GM18861 (cell line): Measurements from ENCODE around the gene SLX9.

Experiments
- ATAC-seq: cut with Tn5 transposase; IDR thresholded peaks from one replicate; pipeline ENCODE4 v1.9.1; 2021; ENCODE audit not compliant: unreplicated experiment

Gene SLX9

GRCh38 chr21:44946254-44947041 lies 6.6 kb downstream of the SLX9 start:
- no peak for ATAC-seq

DNA sequence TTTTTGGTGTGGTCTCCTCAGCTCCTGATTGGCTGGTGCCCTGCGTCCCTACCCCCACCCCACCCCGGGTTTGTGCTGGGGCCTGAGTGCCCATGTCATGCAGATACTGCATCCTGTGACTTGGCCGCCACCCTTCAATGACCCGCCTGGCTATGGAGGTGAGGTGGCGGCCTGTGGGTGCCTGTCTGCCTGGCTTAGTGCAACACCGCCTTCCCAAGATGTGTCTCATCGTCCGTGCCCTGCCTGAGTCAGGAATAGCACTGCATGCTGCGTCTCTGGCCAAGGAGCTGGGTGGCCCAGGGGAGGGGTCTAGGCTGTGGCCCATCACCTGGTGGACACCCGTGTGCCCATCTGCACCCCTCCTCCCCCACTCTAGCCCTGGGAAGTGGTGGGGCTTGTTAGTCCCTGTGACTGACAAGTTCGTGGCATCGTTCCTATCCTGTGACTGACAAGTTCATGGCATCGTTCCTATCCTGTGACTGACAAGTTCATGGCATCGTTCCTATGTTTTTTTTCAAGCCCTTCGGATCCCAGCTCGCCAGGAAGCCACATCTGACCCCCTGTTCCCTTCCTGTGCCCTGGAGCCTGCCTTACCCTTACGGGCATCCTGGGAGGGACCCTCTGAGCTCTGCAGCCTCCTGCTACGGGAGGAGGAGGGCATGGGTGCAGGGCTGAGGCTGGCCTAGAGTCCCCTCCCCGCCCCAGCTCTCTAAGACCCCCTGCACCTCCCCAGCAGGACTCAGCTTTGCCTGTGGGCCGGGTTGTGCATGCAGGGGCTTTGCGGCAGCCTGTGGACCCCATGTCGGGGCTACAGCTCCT lies 7.5 kb downstream of the SLX9 start:
- no peak for ATAC-seq

- no peak for ATAC-seq
These were observed 8.1 kb downstream of the SLX9 start for GRCh38 chr21:44947930-44948331.

- no peak for ATAC-seq
These were observed 8.7 kb downstream of the SLX9 start for GRCh38 chr21:44948426-44949120.

- ATAC-seq = no peak
These were observed 9.4 kb downstream of the SLX9 start for GRCh38 chr21:44949161-44949778.

DNA sequence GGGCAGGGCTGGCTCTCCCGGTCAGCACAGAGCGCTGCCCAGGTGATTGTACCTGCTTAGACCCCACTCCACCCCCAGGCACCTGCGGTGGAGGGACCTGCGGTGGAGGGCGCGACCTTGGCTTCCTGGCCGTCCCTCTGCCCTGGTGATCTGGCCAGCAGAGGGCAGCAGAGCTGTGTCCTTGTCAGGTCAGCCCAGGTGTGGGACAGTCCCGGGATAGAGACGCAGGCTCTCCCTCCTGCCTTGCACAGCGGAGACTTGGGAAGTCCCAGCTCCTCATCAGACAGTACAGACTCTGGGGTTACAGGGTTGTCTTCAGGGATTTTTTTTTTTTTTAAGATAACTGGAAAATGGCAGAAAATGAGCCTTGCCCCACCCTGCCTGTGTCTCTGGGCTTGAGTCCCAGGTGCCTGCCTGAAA lies 10.0 kb downstream of the SLX9 start:
- no peak for ATAC-seq

- ATAC-seq = no peak
These were observed 10.5 kb downstream of the SLX9 start for GRCh38 chr21:44950351-44950750.

GRCh38 chr21:44951186-44951915 lies 11.5 kb downstream of the SLX9 start:
- ATAC-seq = no peak

DNA sequence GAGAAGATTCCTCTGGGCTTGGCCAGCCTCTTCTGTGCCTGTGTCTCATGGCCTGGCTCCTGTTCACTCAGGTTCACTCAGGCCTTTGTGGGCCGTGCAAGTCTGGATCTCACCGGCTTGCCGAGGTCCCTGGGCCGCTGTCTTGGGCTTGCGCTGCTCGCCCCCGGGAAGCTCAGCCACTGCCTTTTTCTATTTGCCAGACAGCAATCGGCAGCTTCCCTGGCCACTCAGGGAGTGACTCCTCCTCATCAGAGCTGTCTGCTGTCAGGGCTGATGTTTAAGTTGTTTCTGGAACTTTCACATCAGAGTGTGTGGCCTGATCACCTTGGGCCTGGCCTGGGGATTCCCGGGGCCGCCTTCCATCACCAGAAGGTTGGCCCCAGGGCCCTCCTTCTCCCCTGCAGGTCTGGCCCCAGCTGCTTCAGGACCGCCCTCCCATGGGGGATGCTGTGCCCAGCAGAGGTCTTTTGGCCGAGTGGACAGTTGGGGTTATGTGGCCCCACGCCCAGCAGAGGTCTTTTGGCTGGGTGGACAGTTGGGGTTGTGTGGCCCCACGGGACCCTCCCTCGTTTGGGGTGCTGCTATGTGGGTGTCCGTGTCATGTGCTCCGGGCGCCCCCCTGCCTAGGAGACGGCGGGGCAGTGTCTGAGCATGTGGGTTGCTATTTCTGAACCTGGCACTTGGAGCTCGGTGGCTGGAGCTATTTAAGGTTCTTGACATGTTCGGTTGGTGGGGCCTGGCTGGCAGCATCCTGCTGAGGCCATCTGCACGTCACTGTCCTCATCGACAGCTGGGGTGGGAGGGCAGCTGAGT lies 12.5 kb downstream of the SLX9 start:
- no peak for ATAC-seq

GRCh38 chr21:44952929-44953627 lies 13.2 kb downstream of the SLX9 start:
- ATAC-seq = no peak

DNA sequence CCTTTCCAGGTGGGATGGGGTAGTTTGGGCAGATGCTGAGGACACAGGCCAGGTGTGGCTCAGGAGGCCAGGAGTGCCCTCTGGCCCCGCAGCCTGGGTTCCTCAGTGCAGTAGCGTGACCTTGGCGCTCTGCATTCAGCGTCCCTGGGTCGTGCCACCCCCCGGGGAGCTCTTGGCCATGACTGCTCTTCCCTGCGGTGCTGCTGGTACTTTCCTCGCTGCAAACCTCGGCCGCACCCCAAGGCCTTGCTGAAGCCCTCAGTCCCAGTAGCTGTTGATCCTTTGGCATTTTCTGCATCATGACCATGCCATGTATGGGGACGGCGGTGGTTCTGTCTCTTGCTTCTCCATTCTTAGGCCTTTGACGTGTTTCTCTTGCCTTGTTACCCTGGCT lies 13.8 kb downstream of the SLX9 start:
- no peak for ATAC-seq

GRCh38 chr21:44954281-44954771 lies 14.5 kb downstream of the SLX9 start:
- ATAC-seq = no peak

DNA sequence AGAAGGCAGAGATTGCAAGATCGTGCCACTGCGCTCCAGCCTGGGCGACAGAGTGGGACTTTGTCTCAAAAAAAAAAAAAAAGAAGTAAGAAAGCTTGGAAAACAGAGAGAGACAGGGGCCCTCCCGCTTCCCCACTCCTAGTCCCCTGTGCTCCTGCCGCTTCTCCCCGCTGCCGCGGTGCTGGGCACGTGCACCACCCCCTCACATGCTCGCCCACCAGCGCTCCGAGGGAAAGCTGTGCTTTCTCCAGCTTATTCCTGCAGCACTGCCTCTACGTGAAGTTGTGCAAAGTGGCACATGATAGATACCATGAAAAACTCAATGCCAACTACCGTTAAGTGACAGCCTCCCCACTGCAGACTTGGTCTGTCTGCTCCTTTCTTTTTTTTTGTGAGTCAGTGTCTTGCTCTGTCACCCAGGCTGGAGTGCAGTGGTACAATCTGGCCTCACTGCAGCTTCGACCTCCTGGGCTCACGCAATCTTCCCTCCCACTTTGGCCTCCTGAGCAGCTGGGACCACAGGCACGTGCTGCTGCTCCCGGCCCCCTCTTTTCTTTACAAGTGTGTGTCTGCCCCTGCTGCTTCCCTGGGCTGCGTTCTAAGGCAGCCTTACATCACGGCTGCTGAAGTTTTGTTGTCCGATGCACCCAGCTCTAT lies 15.4 kb downstream of the SLX9 start:
- no peak for ATAC-seq

DNA sequence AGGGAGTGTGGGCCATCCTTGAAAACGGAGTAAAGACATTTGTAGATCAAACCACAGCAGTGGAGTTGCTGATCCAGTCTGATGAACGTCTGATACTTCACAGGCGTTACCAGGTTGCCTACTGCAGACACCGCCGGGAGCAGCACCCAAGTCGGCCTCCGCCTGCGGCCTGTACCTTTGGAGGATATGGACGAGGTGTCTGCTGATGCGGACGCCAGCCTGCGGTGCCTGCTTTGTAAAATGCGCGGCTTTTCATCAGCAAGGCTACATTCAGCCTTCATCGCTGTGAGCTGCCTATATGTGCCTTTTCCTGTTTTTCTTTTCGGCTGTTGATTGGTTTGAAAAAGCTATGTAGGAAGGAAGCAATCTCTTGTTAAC lies 16.0 kb downstream of the SLX9 start:
- ATAC-seq = no peak

DNA sequence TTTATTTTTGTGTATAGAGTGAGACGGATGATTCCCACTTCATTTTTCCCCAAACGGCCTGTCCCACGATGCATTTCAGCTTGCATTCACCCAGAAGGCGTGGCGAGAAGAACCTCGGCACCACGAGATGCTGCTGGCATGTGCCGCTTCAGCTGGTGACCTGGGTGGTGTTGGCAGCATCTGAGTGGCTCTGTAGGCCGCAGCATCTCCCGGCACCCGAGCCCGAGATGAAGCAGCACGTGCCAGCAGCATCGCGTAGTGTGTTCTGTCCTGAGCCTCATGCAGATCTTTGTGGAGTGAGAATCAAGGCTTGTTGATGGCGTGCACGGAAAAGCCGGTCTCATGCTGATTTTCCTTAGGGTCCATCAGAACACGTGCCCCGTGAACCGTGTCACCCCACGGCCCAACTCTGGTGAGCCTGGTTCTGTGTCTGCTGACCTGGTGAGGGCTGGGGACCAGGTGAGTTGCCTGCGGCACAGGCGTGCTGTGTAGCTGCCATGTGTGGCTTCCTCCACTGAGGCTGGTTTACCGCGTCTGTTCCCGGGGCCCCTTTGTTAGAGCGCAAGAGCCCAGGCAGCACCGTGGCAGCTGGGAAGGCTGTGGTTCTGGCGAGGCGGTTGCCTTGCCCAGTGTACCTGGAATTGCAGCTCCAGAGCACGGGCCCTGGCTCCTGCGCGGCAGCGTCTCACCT lies 16.7 kb downstream of the SLX9 start:
- ATAC-seq = no peak

DNA sequence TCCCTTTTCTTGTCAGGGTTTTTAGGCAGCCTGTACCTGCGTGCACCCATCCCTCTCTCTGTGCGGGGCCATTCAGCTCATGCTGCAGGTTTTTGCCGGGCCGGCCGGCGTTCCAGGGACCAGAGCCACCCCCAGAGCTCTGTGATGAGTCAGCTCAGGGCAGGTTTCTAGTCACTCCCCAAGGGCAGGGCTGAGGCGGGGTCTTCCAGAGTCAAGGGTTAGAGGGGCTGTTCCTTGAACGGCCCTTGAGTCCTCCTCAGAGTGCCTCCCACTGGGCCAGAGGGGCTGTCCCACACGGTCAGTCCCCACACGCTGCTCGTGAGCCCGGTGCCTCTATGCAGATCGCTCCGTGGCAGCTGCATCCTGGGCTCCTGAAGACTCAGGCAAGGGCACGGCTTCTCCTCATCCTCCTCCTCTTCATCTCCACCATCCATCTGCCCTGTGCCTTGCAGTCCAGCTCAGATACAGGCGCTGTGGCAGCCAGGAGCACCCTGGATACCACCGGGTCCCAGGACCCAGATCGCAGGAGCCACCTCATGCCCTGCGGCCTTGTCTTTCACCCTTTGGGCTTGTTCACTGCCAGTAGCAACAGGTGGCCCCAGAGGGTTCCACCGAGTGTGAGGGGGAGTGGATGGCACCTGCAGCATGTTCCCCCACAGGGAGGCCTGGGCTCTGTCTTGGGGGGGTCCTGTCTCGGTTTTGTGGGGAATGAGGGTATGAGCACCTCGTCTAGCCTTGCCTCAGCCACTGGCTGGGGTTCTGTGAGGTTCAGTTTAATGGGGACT lies 17.4 kb downstream of the SLX9 start:
- no peak for ATAC-seq

DNA sequence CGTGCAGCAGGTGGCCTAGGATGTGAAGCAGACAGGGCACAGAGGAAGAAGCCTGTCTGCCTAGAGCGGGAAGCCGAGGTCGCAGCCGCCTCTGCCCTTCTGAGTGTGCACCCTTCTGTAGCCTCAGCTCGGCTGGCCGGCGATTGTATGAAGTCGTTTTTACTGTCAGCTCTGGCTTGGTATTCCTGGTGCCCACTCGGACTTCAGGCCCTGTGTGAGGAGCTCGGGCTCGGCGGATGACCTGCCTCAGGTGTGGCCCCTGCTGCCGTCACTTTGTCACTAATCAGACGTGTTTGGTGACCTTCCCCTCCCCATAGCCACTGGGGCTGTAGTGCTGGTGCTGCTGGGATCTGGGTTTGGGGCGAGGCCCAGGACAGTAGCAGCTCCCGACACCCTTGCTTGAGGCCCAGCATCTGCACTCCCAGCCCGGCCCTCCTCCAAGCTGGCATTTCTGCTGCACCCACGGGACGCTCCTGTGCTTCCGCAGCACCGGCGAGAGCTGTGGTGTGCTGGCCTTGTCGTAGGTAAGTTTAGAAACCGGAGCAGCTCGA lies 18.1 kb downstream of the SLX9 start:
- ATAC-seq = no peak
